HCT116 (cell line): ENCODE measurements around the gene GOLGA6A. TPM values are rescaled to one million over a fixed set of nuclear protein-coding genes. Genes with fewer than 3 reads are reported as not detected.

Experiments used
- ATAC-seq: fragments of 200-7000 bp; cut with Tn5 transposase; 2 replicates; pipeline ENCODE4 v1.9.1; 2020; ENCODE audit warnings: mild to moderate bottlenecking, moderate library complexity
- BruUV-seq: library from RNA; stranded (reverse); fragments of 400-500 nt; replicated peaks from 2 replicates; lab custom pipeline; 2021; lab: Mats Ljungman, UMichigan
- CTCF ChIA-PET: fragments of 300-600 bp; sonication (Branson Sonifier 250); formaldehyde crosslinking; loops from one replicate; lab custom pipeline; 2021; ENCODE audit warnings: antibody characterized with exemption; lab: Charles Lee
- POLR2A ChIA-PET: fragments of 300-600, 350-600 bp; sonication (Branson Sonifier 250); formaldehyde crosslinking; loops from one replicate; lab custom pipeline; 2021; ENCODE audit warnings: antibody characterized with exemption; lab: Charles Lee
- RAD21 ChIA-PET, 2 experiments: fragments of 300-600 bp; sonication (Branson Sonifier 250); formaldehyde crosslinking; loops; one replicate each; lab custom pipeline; 2023; ENCODE audit warnings: low total read pairs in 2 of 2; ENCODE audit not compliant: uncharacterized antibody in 2 of 2, unreplicated experiment in 2 of 2, low non-redundant PET in 1 of 2; lab: Charles Lee
- DNase-seq: peaks from one replicate; pipeline ENCODE4 v3.0.0-alpha.2; 2010; ENCODE audit warnings: low read depth, low spot score
- H2AFZ ChIP-seq: fragments of 200-600 bp; shearing (Covaris generic), sonication (generic); 2 replicates; pipeline ENCODE4 v1.6.1; 2017; ENCODE audit warnings: low read depth, mixed run types, mixed read lengths, antibody characterized with exemption, low read length; ENCODE audit not compliant: poor library complexity, severe bottlenecking
- H3K27ac ChIP-seq: 2 replicates; pipeline ENCODE4 v1.5.1; 2012; ENCODE audit warnings: low read depth, low read length
- H3K27me3 ChIP-seq: fragments of 200-600 bp; sonication (generic); 2 replicates; pipeline ENCODE4 v1.6.1; 2016; ENCODE audit warnings: mixed run types, low read length, mixed read lengths; ENCODE audit not compliant: insufficient read depth
- H3K36me3 ChIP-seq, 2 experiments: fragments of 200-500 bp in 1 of 2; fragments of 200-600 bp in 1 of 2; sonication (Bioruptor generic) in 1 of 2; sonication (generic) in 1 of 2; 2 replicates each; pipeline versions ENCODE4 v1.5.1 to v1.6.1; 2014 to 2016; ENCODE audit warnings: low read length in 2 of 2, inconsistent platforms in 1 of 2, mixed read lengths in 1 of 2, mixed run types in 1 of 2; ENCODE audit not compliant: insufficient read depth in 2 of 2, control insufficient read depth in 1 of 2
- H3K4me1 ChIP-seq, 2 experiments: fragments of 200-600 bp in 1 of 2; sonication (generic) in 1 of 2; 2 replicates each; pipeline versions ENCODE4 v1.5.1 to v1.6.1; 2012 to 2017; ENCODE audit warnings: low read length in 2 of 2, inconsistent platforms in 1 of 2, mild to moderate bottlenecking in 1 of 2, mixed read lengths in 1 of 2, mixed run types in 1 of 2, moderate library complexity in 1 of 2; ENCODE audit not compliant: insufficient read depth in 2 of 2, control insufficient read depth in 1 of 2
- H3K4me2 ChIP-seq: fragments of 200-600 bp; sonication (generic); 2 replicates; pipeline ENCODE4 v1.6.1; 2017; ENCODE audit warnings: mixed run types, low read length, mixed read lengths
- H3K4me3 ChIP-seq, 2 experiments: fragments of 200-600 bp in 1 of 2; sonication (generic) in 1 of 2; replicated peaks in 1 of 2; 2 replicates each; pipeline ENCODE4 v1.5.1; 2011 to 2016; ENCODE audit warnings: low read length in 2 of 2, control low read depth in 1 of 2, low read depth in 1 of 2, mild to moderate bottlenecking in 1 of 2, mixed read lengths in 1 of 2, mixed run types in 1 of 2
- H3K79me2 ChIP-seq: fragments of 200-600 bp; sonication (generic); 2 replicates; pipeline ENCODE4 v1.6.1; 2017; ENCODE audit warnings: mild to moderate bottlenecking, mixed run types, low read length, moderate library complexity, mixed read lengths; ENCODE audit not compliant: insufficient read depth
- H3K9ac ChIP-seq: fragments of 200-600 bp; sonication (generic); 2 replicates; pipeline ENCODE4 v1.6.1; 2016; ENCODE audit warnings: low read length, mixed read lengths
- H3K9me2 ChIP-seq: fragments of 200-600 bp; sonication (generic), shearing (Covaris generic); 2 replicates; pipeline ENCODE4 v1.6.1; 2017; ENCODE audit warnings: mixed run types, mild to moderate bottlenecking, moderate library complexity; ENCODE audit not compliant: insufficient read depth
- H3K9me3 ChIP-seq, 2 experiments: fragments of 200-500 bp in 1 of 2; fragments of 200-600 bp in 1 of 2; sonication (Bioruptor generic) in 1 of 2; sonication (generic) in 1 of 2; 2 replicates each; pipeline ENCODE4 v1.6.1; 2014 to 2017; ENCODE audit warnings: low read length in 2 of 2, mixed read lengths in 2 of 2, inconsistent platforms in 1 of 2, low read depth in 1 of 2, mild to moderate bottlenecking in 1 of 2, mixed run types in 1 of 2, moderate library complexity in 1 of 2; ENCODE audit not compliant: control insufficient read depth in 1 of 2, insufficient read depth in 1 of 2
- H4K20me1 ChIP-seq: fragments of 200-600 bp; sonication (generic), shearing (Covaris generic); 2 replicates; pipeline ENCODE4 v1.6.1; 2017; ENCODE audit warnings: mixed run types, mild to moderate bottlenecking, moderate library complexity; ENCODE audit not compliant: insufficient read depth
- CBX3 ChIP-seq: IDR thresholded peaks from 2 replicates; pipeline ENCODE4 v1.6.1; 2012; ENCODE audit warnings: low read depth
- EGR1 ChIP-seq: IDR thresholded peaks from 2 replicates; pipeline ENCODE4 v1.6.1; 2012; ENCODE audit warnings: low read depth
- EZH2phosphoT487 ChIP-seq: fragments of 200-600 bp; IDR thresholded peaks from 2 replicates; pipeline ENCODE4 v1.6.1; 2018; ENCODE audit warnings: antibody characterized with exemption, borderline replicate concordance
- POLR2A ChIP-seq: IDR thresholded peaks from 2 replicates; pipeline ENCODE4 v1.7.0; 2011; ENCODE audit warnings: borderline replicate concordance; ENCODE audit not compliant: insufficient read depth, insufficient read length; ENCODE audit errors: extremely low read depth
- SP1 ChIP-seq: IDR thresholded peaks from 2 replicates; pipeline ENCODE4 v1.6.1; 2012; ENCODE audit warnings: low read depth
- SRF ChIP-seq: IDR thresholded peaks from 2 replicates; pipeline ENCODE4 v1.6.1; 2012; ENCODE audit warnings: low read depth
- YY1 ChIP-seq: IDR thresholded peaks from 2 replicates; pipeline ENCODE4 v1.6.1; 2011; ENCODE audit warnings: low read length, low read depth, moderate library complexity, mild to moderate bottlenecking; ENCODE audit not compliant: insufficient replicate concordance; ENCODE audit errors: extremely low read depth
- ZFX ChIP-seq: fragments of 450-650 bp; IDR thresholded peaks from 2 replicates; pipeline ENCODE4 v1.6.1; 2017
- intact Hi-C: fragments of 100-400 bp; cut with micrococcal nuclease; formaldehyde crosslinking; loops from 2 replicates; pipeline ENCODE4 v1.10.0; 2022
- total RNA-seq: library from RNA; stranded (reverse); gene quantifications from one replicate; pipeline ENCODE4 v1.2.1, GENCODE V29; 2021; ENCODE audit not compliant: unreplicated experiment
- TF ChIP-seq, protein P1 (sequence below): IDR thresholded peaks from 2 replicates; pipeline ENCODE4 v1.6.1; 2012
- TF ChIP-seq, protein P2 (sequence below), 3 experiments: fragments of 200-600 bp in 1 of 3; sonication (generic) in 1 of 3; IDR thresholded peaks in 2 of 3; conservative IDR thresholded peaks in 1 of 3; 2 replicates each; pipeline ENCODE4 v1.5.1; 2012 to 2017; ENCODE audit warnings: low read depth in 2 of 3, low read length in 2 of 3, antibody characterized with exemption in 1 of 3, borderline replicate concordance in 1 of 3, control low read depth in 1 of 3, mild to moderate bottlenecking in 1 of 3, mixed read lengths in 1 of 3, mixed run types in 1 of 3, moderate library complexity in 1 of 3; ENCODE audit not compliant: insufficient read depth in 1 of 3

Gene GOLGA6A
- total RNA-seq, 1 experiment from 2014 or later = 0.39 TPM

DNA sequence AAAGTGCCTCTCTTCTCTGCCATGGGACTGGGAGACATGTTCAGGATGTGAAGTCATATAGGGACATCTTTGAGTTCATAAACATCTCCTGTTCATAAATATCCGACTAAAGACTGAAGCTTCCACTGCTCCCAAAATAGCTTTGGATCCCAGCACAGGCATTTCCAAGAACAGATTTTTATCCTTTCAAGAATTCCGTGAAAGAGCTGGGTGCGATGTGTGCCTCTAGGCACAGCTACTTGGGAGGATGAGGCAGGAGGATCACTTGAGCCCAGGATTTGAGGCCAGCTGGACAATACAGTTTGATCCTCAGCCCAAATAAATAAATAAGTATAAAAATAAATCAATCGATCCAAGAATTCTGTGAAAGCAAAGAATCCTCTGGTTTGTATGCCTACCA lies 41.3 kb upstream of the GOLGA6A start:
- TF ChIP-seq, protein P1, sequence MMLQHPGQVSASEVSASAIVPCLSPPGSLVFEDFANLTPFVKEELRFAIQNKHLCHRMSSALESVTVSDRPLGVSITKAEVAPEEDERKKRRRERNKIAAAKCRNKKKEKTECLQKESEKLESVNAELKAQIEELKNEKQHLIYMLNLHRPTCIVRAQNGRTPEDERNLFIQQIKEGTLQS = no peak
- TF ChIP-seq YY1 (no peak), SP1 (no peak), EZH2phosphoT487 (no peak)
- TF ChIP-seq, protein P2, sequence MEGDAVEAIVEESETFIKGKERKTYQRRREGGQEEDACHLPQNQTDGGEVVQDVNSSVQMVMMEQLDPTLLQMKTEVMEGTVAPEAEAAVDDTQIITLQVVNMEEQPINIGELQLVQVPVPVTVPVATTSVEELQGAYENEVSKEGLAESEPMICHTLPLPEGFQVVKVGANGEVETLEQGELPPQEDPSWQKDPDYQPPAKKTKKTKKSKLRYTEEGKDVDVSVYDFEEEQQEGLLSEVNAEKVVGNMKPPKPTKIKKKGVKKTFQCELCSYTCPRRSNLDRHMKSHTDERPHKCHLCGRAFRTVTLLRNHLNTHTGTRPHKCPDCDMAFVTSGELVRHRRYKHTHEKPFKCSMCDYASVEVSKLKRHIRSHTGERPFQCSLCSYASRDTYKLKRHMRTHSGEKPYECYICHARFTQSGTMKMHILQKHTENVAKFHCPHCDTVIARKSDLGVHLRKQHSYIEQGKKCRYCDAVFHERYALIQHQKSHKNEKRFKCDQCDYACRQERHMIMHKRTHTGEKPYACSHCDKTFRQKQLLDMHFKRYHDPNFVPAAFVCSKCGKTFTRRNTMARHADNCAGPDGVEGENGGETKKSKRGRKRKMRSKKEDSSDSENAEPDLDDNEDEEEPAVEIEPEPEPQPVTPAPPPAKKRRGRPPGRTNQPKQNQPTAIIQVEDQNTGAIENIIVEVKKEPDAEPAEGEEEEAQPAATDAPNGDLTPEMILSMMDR (IDR thresholded peaks at IDR 0.05 in 2 of 3, conservative IDR thresholded peaks at IDR 0.05 in 1 of 3; ENCODE audit: borderline replicate concordance in 1 of 3, insufficient read depth in 1 of 3, low read depth in 2 of 3, low read length in 2 of 3) = no peak
- H3K36me3 ChIP-seq = no peaks in the 10 kb centered on the region
- POLR2A ChIA-PET = no interaction called here
- no peaks in the 10 kb centered on the region for H3K79me2 ChIP-seq
- no peak overlapping the region for H3K4me3 ChIP-seq
- no peak overlapping the region for H2AFZ ChIP-seq
- intact Hi-C loops = no loop called here
- no peak overlapping the region for H3K27ac ChIP-seq
- H3K4me2 ChIP-seq = no peak overlapping the region
- RAD21 ChIA-PET = no interaction called here
- DNase-seq (no peak), ATAC-seq (no peak)
- CTCF ChIA-PET = interaction anchor here (2.3 kb wide), 1 partner anchor 184 kb away, joined by 10 read pairs; no protein-coding TSS in a partner anchor
- H3K4me1 ChIP-seq = peaks cover 0 to 9% of the 10 kb centered on the region in 2 experiments; a peak in 2 of 4 replicates
- no peaks in the 10 kb centered on the region; the same call in 1 of the 2 replicates for H3K27me3 ChIP-seq
- H3K9me2 ChIP-seq = no peaks in the 10 kb centered on the region
- no peak overlapping the region for H3K9ac ChIP-seq
- no peaks in the 10 kb centered on the region for H3K9me3 ChIP-seq
- H4K20me1 ChIP-seq = no peaks in the 10 kb centered on the region
- BruUV-seq = no TSS peak

DNA sequence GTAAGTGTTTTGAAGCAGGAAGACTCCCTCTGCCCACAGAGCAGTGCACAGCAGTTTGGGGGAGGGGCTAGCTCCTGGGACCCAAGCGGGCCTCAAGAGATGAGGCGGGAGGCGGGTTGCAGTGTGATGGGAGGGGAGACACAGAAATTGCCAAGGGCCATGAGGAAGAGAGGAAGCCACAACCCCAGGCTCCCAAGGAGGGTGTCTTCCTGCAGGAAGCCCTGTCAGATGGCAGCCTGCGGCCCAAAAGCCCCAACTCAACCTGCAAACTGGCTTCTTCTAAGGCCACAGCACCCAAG lies 40.7 kb upstream of the GOLGA6A start:
- TF ChIP-seq ZFX (no peak), EGR1 (no peak), SRF (no peak), POLR2A (no peak), CBX3 (no peak)
- Histone ChIP-seq H3K4me3 (no peak overlapping the region), H3K36me3 (no peaks in the 10 kb centered on the region), H3K9me3 (no peaks in the 10 kb centered on the region), H3K27me3 (no peaks in the 10 kb centered on the region; the same call in 1 of the 2 replicates), H3K9ac (no peak overlapping the region), H2AFZ (no peak overlapping the region), H3K79me2 (no peaks in the 10 kb centered on the region), H3K4me1 (peaks cover 0 to 9% of the 10 kb centered on the region in 2 experiments; a peak in 2 of 4 replicates), H3K4me2 (no peak overlapping the region), H3K27ac (no peak overlapping the region), H3K9me2 (no peaks in the 10 kb centered on the region), H4K20me1 (no peaks in the 10 kb centered on the region)
- no peak for ATAC-seq
- DNase-seq = no peak
- no TSS peak for BruUV-seq
- intact Hi-C loops = no loop called here
- ChIA-PET RAD21 (no interaction called here), CTCF (interaction anchor here (2.3 kb wide), 1 partner anchor 185 kb away, joined by 10 read pairs; no protein-coding TSS in a partner anchor), POLR2A (no interaction called here)
